ENCODE data around the gene POM121L12. TPM values are rescaled to one million over a fixed set of nuclear protein-coding genes. Genes with fewer than 3 reads are reported as not detected.

Gene POM121L12
- total and polyA plus RNA-seq, 2 experiments from 2014 or later: not detected

- Histone ChIP-seq H3K9me3 (ENCODE audit: low read depth) (no peaks in the 10 kb centered on the region), H3K27me3 (no peaks in the 10 kb centered on the region), H3K36me3 (replicated peaks; ENCODE audit: insufficient read depth, low read depth) (no peaks in the 10 kb centered on the region), H3K4me1 (ENCODE audit: insufficient read depth) (no peaks in the 10 kb centered on the region), H3K79me2 (no peaks in the 10 kb centered on the region), H3K4me2 (no peak overlapping the region), H3K27ac (no peak overlapping the region), H4K20me1 (ENCODE audit: insufficient read depth, poor library complexity, severe bottlenecking) (no peaks in the 10 kb centered on the region), H3K4me3 (no peak overlapping the region), H3K9me2 (replicated peaks; ENCODE audit: insufficient read depth) (no peaks in the 10 kb centered on the region), H2AFZ (no peak overlapping the region)
- no peak for DNase-seq (ENCODE audit: low spot score)
- TF ChIP-seq EZH2 (IDR thresholded peaks at IDR 0.05; ENCODE audit: borderline replicate concordance) (no peak), EZH2phosphoT487 (IDR thresholded peaks at IDR 0.05; ENCODE audit: low read depth, severe bottlenecking, unreplicated experiment) (no peak)
- TF ChIP-seq, protein P1, sequence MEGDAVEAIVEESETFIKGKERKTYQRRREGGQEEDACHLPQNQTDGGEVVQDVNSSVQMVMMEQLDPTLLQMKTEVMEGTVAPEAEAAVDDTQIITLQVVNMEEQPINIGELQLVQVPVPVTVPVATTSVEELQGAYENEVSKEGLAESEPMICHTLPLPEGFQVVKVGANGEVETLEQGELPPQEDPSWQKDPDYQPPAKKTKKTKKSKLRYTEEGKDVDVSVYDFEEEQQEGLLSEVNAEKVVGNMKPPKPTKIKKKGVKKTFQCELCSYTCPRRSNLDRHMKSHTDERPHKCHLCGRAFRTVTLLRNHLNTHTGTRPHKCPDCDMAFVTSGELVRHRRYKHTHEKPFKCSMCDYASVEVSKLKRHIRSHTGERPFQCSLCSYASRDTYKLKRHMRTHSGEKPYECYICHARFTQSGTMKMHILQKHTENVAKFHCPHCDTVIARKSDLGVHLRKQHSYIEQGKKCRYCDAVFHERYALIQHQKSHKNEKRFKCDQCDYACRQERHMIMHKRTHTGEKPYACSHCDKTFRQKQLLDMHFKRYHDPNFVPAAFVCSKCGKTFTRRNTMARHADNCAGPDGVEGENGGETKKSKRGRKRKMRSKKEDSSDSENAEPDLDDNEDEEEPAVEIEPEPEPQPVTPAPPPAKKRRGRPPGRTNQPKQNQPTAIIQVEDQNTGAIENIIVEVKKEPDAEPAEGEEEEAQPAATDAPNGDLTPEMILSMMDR (IDR thresholded peaks at IDR 0.05; ENCODE audit: poor library complexity): no peak
- 69% methylated on average over 2 of the region's 2 CpGs for WGBS (ENCODE audit: low lambda C conversion rate, missing lambda C conversion rate)
Observed at GRCh38 chr7:53059591-53059990, 24.2 kb downstream of the POM121L12 start.

GRCh38 chr7:53060066-53060465, 24.6 kb downstream of the POM121L12 start:
- H3K27ac ChIP-seq: no peak overlapping the region
- H3K27me3 ChIP-seq: no peaks in the 10 kb centered on the region
- H3K9me3 ChIP-seq (ENCODE audit: low read depth): no peaks in the 10 kb centered on the region
- no peaks in the 10 kb centered on the region for H4K20me1 ChIP-seq (ENCODE audit: insufficient read depth, poor library complexity, severe bottlenecking)
- no peak for TF ChIP-seq EZH2 (IDR thresholded peaks at IDR 0.05; ENCODE audit: borderline replicate concordance)
- TF ChIP-seq, protein P1 (IDR thresholded peaks at IDR 0.05; ENCODE audit: poor library complexity): no peak
- TF ChIP-seq EZH2phosphoT487 (IDR thresholded peaks at IDR 0.05; ENCODE audit: low read depth, severe bottlenecking, unreplicated experiment): no peak
- H2AFZ ChIP-seq: no peak overlapping the region
- H3K9me2 ChIP-seq (replicated peaks; ENCODE audit: insufficient read depth): no peaks in the 10 kb centered on the region
- H3K4me2 ChIP-seq: no peak overlapping the region
- WGBS (ENCODE audit: low lambda C conversion rate, missing lambda C conversion rate): 80% methylated on average over 1 of the region's 1 CpG
- no peaks in the 10 kb centered on the region for H3K79me2 ChIP-seq
- DNase-seq (ENCODE audit: low spot score): no peak
- H3K36me3 ChIP-seq (replicated peaks; ENCODE audit: insufficient read depth, low read depth): no peaks in the 10 kb centered on the region
- no peak overlapping the region for H3K4me3 ChIP-seq
- H3K4me1 ChIP-seq (ENCODE audit: insufficient read depth): no peaks in the 10 kb centered on the region

- Histone ChIP-seq H3K36me3 (replicated peaks; ENCODE audit: insufficient read depth, low read depth) (no peaks in the 10 kb centered on the region), H3K27ac (no peak overlapping the region), H3K4me2 (no peak overlapping the region), H3K79me2 (no peaks in the 10 kb centered on the region), H3K4me1 (ENCODE audit: insufficient read depth) (no peaks in the 10 kb centered on the region), H3K9me3 (ENCODE audit: low read depth) (no peaks in the 10 kb centered on the region), H2AFZ (no peak overlapping the region), H3K27me3 (no peaks in the 10 kb centered on the region), H3K9me2 (replicated peaks; ENCODE audit: insufficient read depth) (no peaks in the 10 kb centered on the region), H3K4me3 (no peak overlapping the region), H4K20me1 (ENCODE audit: insufficient read depth, poor library complexity, severe bottlenecking) (no peaks in the 10 kb centered on the region)
- DNase-seq (ENCODE audit: low spot score): no peak
- TF ChIP-seq EZH2 (IDR thresholded peaks at IDR 0.05; ENCODE audit: borderline replicate concordance) (no peak), EZH2phosphoT487 (IDR thresholded peaks at IDR 0.05; ENCODE audit: low read depth, severe bottlenecking, unreplicated experiment) (no peak)
- TF ChIP-seq, protein P1 (IDR thresholded peaks at IDR 0.05; ENCODE audit: poor library complexity): no peak
Observed at GRCh38 chr7:53062796-53063195, 27.4 kb downstream of the POM121L12 start.

GRCh38 chr7:53068673-53069072, 33.2 kb downstream of the POM121L12 start:
- Histone ChIP-seq H3K4me1 (ENCODE audit: insufficient read depth) (no peaks in the 10 kb centered on the region), H3K9me2 (replicated peaks; ENCODE audit: insufficient read depth) (no peaks in the 10 kb centered on the region), H3K27me3 (no peaks in the 10 kb centered on the region), H3K9me3 (ENCODE audit: low read depth) (no peaks in the 10 kb centered on the region), H3K79me2 (no peaks in the 10 kb centered on the region), H3K4me3 (no peak overlapping the region), H3K36me3 (replicated peaks; ENCODE audit: insufficient read depth, low read depth) (no peaks in the 10 kb centered on the region), H4K20me1 (ENCODE audit: insufficient read depth, poor library complexity, severe bottlenecking) (no peaks in the 10 kb centered on the region), H3K27ac (no peak overlapping the region), H3K4me2 (no peak overlapping the region), H2AFZ (no peak overlapping the region)
- TF ChIP-seq EZH2phosphoT487 (IDR thresholded peaks at IDR 0.05; ENCODE audit: low read depth, severe bottlenecking, unreplicated experiment) (no peak), EZH2 (IDR thresholded peaks at IDR 0.05; ENCODE audit: borderline replicate concordance) (no peak)
- TF ChIP-seq, protein P1 (IDR thresholded peaks at IDR 0.05; ENCODE audit: poor library complexity): no peak
- DNase-seq (ENCODE audit: low spot score): no peak
- WGBS (ENCODE audit: low lambda C conversion rate, missing lambda C conversion rate): 91% methylated on average over 2 of the region's 2 CpGs
